HepG2 (cell line): Measurements from ENCODE around the gene DLG1.

Experiments
- CCAR2 ChIP-seq: fragments of 200-400 bp; formaldehyde crosslinking; optimal IDR thresholded peaks from 2 replicates; pipeline ENCODE3; 2018; ENCODE audit warnings: low read depth, mild to moderate bottlenecking, low read length, moderate library complexity
- GATAD2A ChIP-seq: IDR thresholded peaks from 2 replicates; pipeline ENCODE4 v1.6.1; 2016
- HNRNPL ChIP-seq: fragments of 200-400 bp; formaldehyde crosslinking; IDR thresholded peaks from 2 replicates; pipeline ENCODE4 v1.6.1; 2017; ENCODE audit warnings: mild to moderate bottlenecking, low read depth, low read length
- MAZ ChIP-seq, 2 experiments: sonication (generic) in 1 of 2; formaldehyde crosslinking in 1 of 2; IDR thresholded peaks; 2 replicates each; pipeline versions ENCODE4 v1.5.0 to v1.6.1; 2012 to 2020; ENCODE audit warnings: low read depth in 2 of 2, mild to moderate bottlenecking in 2 of 2, borderline replicate concordance in 1 of 2, improper control_type of control experiment in 1 of 2, low read length in 1 of 2, missing genetic modification reagents in 1 of 2, moderate library complexity in 1 of 2
- ZNF280B ChIP-seq: sonication (generic); formaldehyde crosslinking; IDR thresholded peaks from 2 replicates; pipeline ENCODE4 v1.5.0; 2020; ENCODE audit warnings: missing genetic modification reagents, mild to moderate bottlenecking, borderline replicate concordance
- TF ChIP-seq, protein P1 (sequence below): sonication (generic); formaldehyde crosslinking; IDR thresholded peaks from 2 replicates; pipeline ENCODE4 v1.4.0; 2020; ENCODE audit warnings: missing genetic modification reagents
- TF ChIP-seq, protein P2 (sequence below): sonication (generic); formaldehyde crosslinking; IDR thresholded peaks from 2 replicates; pipeline ENCODE4 v1.5.0; 2020; ENCODE audit warnings: mild to moderate bottlenecking, missing genetic modification reagents, moderate library complexity
- TF ChIP-seq, protein P3 (sequence below): sonication (generic); formaldehyde crosslinking; IDR thresholded peaks from 2 replicates; pipeline ENCODE4 v1.8.0; 2022; ENCODE audit warnings: low read depth, missing genetic modification reagents

- no peak for TF ChIP-seq GATAD2A (CRISPR knock-in tag)
- no peak for TF ChIP-seq HNRNPL
- no peak for TF ChIP-seq CCAR2
- TF ChIP-seq ZNF280B (CRISPR knock-in tag): no peak
- TF ChIP-seq, protein P1, sequence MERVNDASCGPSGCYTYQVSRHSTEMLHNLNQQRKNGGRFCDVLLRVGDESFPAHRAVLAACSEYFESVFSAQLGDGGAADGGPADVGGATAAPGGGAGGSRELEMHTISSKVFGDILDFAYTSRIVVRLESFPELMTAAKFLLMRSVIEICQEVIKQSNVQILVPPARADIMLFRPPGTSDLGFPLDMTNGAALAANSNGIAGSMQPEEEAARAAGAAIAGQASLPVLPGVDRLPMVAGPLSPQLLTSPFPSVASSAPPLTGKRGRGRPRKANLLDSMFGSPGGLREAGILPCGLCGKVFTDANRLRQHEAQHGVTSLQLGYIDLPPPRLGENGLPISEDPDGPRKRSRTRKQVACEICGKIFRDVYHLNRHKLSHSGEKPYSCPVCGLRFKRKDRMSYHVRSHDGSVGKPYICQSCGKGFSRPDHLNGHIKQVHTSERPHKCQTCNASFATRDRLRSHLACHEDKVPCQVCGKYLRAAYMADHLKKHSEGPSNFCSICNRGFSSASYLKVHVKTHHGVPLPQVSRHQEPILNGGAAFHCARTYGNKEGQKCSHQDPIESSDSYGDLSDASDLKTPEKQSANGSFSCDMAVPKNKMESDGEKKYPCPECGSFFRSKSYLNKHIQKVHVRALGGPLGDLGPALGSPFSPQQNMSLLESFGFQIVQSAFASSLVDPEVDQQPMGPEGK (CRISPR knock-in tag): no peak
- no peak for TF ChIP-seq MAZ (IDR thresholded peaks at IDR 0.05; ENCODE audit: borderline replicate concordance, low read depth, low read length)
- TF ChIP-seq MAZ (CRISPR knock-in tag; IDR thresholded peaks at IDR 0.05; ENCODE audit: low read depth): no peak
- TF ChIP-seq, protein P2, sequence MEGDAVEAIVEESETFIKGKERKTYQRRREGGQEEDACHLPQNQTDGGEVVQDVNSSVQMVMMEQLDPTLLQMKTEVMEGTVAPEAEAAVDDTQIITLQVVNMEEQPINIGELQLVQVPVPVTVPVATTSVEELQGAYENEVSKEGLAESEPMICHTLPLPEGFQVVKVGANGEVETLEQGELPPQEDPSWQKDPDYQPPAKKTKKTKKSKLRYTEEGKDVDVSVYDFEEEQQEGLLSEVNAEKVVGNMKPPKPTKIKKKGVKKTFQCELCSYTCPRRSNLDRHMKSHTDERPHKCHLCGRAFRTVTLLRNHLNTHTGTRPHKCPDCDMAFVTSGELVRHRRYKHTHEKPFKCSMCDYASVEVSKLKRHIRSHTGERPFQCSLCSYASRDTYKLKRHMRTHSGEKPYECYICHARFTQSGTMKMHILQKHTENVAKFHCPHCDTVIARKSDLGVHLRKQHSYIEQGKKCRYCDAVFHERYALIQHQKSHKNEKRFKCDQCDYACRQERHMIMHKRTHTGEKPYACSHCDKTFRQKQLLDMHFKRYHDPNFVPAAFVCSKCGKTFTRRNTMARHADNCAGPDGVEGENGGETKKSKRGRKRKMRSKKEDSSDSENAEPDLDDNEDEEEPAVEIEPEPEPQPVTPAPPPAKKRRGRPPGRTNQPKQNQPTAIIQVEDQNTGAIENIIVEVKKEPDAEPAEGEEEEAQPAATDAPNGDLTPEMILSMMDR (CRISPR knock-in tag): no peak
- TF ChIP-seq, protein P3, sequence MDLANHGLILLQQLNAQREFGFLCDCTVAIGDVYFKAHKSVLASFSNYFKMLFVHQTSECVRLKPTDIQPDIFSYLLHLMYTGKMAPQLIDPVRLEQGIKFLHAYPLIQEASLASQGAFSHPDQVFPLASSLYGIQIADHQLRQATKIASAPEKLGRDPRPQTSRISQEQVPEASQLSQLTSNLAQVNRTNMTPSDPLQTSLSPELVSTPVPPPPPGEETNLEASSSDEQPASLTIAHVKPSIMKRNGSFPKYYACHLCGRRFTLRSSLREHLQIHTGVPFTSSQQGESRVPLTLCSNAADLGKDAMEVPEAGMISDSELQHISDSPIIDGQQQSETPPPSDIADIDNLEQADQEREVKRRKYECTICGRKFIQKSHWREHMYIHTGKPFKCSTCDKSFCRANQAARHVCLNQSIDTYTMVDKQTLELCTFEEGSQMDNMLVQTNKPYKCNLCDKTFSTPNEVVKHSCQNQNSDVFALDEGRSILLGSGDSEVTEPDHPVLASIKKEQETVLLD (CRISPR knock-in tag): no peak
Observed at GRCh38 chr3:197317250-197317963, 19.0 kb upstream of the DLG1 start.
